ENCODE results near the gene DNAH14. TPM values are rescaled to one million over a fixed set of nuclear protein-coding genes. Genes with fewer than 3 reads are reported as not detected.

The DNAH14 gene
- total and polyA plus RNA-seq, 2 experiments from 2014 or later: 55.3 to 80.2 TPM

DNA sequence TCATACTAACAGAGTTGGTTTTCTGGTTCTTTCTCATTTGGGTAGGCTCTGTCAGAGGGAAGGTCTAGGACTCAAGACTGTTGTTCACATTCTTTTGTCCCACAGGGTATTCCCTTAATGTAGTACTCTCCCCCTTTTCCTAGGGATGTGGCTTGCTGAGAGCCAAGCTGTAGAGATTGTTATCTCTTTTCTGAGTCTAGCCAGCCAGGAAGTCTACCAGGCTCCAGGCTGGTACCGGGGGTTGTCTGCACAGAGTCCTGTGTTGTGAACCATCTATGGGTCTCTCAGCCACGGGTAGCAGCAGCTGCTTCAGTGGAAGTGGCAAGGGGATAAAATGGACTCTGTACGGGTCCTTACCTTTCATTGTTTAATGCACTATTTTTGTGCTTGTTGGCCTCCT, 272.0 kb downstream of the DNAH14 start:
- Histone ChIP-seq H3F3A (replicated peaks; ENCODE audit: low read depth) (no peaks in the 10 kb centered on the region), H4K20me1 (replicated peaks; ENCODE audit: insufficient read depth) (no peaks in the 10 kb centered on the region), H3K4me2 (no peak overlapping the region), H3K36me3 (ENCODE audit: insufficient read depth) (no peaks in the 10 kb centered on the region), H3K4me1 (ENCODE audit: insufficient read depth) (no peaks in the 10 kb centered on the region), H3K4me3 (no peak overlapping the region), H3K27me3 (ENCODE audit: insufficient read depth) (no peaks in the 10 kb centered on the region), H2AFZ (no peak overlapping the region), H3K9me2 (ENCODE audit: insufficient read depth) (no peaks in the 10 kb centered on the region; the same call in 1 of the 2 replicates), H3K79me2 (replicated peaks; ENCODE audit: insufficient read depth) (no peaks in the 10 kb centered on the region), H3K27ac (ENCODE audit: low read depth) (no peak overlapping the region)
- Mint-ChIP-seq H3K4me3 (no peak overlapping the region), H3K4me1 (no peaks in the 10 kb centered on the region), H3K9me3 (peaks cover 3% of the 10 kb centered on the region; the same call in 2 of the 3 replicates), H3K27ac (peak overlapping the region; percentile 38; the same call in 1 of the 2 replicates), H3K36me3 (ENCODE audit: low read depth) (no peaks in the 10 kb centered on the region; the same call in 2 of the 3 replicates), H3K27me3 (ENCODE audit: insufficient read depth, low read depth, poor library complexity) (no peaks in the 10 kb centered on the region)
- ATAC-seq: no peak
- DNase-seq (ENCODE audit: low spot score): no peak
- TF ChIP-seq STAT1 (IDR thresholded peaks at IDR 0.05; ENCODE audit: unreplicated experiment) (no peak), CREB1 (CRISPR knock-in tag; IDR thresholded peaks at IDR 0.05; ENCODE audit: low read depth) (no peak), EZH2 (IDR thresholded peaks at IDR 0.05; ENCODE audit: low read depth, unreplicated experiment) (no peak), EZH2phosphoT487 (IDR thresholded peaks at IDR 0.05; ENCODE audit: unreplicated experiment) (no peak), NANOG (IDR thresholded peaks at IDR 0.05; ENCODE audit: borderline replicate concordance) (no peak), ZNF114 (CRISPR knock-in tag; IDR thresholded peaks at IDR 0.05) (no peak)
- TF ChIP-seq, protein P1, sequence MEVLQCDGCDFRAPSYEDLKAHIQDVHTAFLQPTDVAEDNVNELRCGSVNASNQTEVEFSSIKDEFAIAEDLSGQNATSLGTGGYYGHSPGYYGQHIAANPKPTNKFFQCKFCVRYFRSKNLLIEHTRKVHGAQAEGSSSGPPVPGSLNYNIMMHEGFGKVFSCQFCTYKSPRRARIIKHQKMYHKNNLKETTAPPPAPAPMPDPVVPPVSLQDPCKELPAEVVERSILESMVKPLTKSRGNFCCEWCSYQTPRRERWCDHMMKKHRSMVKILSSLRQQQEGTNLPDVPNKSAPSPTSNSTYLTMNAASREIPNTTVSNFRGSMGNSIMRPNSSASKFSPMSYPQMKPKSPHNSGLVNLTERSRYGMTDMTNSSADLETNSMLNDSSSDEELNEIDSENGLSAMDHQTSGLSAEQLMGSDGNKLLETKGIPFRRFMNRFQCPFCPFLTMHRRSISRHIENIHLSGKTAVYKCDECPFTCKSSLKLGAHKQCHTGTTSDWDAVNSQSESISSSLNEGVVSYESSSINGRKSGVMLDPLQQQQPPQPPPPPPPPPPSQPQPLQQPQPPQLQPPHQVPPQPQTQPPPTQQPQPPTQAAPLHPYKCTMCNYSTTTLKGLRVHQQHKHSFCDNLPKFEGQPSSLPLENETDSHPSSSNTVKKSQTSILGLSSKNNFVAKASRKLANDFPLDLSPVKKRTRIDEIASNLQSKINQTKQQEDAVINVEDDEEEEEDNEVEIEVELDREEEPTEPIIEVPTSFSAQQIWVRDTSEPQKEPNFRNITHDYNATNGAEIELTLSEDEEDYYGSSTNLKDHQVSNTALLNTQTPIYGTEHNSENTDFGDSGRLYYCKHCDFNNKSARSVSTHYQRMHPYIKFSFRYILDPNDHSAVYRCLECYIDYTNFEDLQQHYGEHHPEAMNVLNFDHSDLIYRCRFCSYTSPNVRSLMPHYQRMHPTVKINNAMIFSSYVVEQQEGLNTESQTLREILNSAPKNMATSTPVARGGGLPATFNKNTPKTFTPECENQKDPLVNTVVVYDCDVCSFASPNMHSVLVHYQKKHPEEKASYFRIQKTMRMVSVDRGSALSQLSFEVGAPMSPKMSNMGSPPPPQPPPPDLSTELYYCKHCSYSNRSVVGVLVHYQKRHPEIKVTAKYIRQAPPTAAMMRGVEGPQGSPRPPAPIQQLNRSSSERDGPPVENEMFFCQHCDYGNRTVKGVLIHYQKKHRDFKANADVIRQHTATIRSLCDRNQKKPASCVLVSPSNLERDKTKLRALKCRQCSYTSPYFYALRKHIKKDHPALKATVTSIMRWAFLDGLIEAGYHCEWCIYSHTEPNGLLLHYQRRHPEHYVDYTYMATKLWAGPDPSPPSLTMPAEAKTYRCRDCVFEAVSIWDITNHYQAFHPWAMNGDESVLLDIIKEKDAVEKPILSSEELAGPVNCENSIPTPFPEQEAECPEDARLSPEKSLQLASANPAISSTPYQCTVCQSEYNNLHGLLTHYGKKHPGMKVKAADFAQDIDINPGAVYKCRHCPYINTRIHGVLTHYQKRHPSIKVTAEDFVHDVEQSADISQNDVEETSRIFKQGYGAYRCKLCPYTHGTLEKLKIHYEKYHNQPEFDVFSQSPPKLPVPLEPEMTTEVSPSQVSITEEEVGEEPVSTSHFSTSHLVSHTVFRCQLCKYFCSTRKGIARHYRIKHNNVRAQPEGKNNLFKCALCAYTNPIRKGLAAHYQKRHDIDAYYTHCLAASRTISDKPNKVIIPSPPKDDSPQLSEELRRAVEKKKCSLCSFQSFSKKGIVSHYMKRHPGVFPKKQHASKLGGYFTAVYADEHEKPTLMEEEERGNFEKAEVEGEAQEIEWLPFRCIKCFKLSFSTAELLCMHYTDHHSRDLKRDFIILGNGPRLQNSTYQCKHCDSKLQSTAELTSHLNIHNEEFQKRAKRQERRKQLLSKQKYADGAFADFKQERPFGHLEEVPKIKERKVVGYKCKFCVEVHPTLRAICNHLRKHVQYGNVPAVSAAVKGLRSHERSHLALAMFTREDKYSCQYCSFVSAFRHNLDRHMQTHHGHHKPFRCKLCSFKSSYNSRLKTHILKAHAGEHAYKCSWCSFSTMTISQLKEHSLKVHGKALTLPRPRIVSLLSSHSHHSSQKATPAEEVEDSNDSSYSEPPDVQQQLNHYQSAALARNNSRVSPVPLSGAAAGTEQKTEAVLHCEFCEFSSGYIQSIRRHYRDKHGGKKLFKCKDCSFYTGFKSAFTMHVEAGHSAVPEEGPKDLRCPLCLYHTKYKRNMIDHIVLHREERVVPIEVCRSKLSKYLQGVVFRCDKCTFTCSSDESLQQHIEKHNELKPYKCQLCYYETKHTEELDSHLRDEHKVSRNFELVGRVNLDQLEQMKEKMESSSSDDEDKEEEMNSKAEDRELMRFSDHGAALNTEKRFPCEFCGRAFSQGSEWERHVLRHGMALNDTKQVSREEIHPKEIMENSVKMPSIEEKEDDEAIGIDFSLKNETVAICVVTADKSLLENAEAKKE (CRISPR knock-in tag; IDR thresholded peaks at IDR 0.05): no peak
- TF ChIP-seq, protein P2, sequence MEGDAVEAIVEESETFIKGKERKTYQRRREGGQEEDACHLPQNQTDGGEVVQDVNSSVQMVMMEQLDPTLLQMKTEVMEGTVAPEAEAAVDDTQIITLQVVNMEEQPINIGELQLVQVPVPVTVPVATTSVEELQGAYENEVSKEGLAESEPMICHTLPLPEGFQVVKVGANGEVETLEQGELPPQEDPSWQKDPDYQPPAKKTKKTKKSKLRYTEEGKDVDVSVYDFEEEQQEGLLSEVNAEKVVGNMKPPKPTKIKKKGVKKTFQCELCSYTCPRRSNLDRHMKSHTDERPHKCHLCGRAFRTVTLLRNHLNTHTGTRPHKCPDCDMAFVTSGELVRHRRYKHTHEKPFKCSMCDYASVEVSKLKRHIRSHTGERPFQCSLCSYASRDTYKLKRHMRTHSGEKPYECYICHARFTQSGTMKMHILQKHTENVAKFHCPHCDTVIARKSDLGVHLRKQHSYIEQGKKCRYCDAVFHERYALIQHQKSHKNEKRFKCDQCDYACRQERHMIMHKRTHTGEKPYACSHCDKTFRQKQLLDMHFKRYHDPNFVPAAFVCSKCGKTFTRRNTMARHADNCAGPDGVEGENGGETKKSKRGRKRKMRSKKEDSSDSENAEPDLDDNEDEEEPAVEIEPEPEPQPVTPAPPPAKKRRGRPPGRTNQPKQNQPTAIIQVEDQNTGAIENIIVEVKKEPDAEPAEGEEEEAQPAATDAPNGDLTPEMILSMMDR (conservative IDR thresholded peaks at IDR 0.05; ENCODE audit: low read depth in 2 of 2): no peak
- TF ChIP-seq, protein P3, sequence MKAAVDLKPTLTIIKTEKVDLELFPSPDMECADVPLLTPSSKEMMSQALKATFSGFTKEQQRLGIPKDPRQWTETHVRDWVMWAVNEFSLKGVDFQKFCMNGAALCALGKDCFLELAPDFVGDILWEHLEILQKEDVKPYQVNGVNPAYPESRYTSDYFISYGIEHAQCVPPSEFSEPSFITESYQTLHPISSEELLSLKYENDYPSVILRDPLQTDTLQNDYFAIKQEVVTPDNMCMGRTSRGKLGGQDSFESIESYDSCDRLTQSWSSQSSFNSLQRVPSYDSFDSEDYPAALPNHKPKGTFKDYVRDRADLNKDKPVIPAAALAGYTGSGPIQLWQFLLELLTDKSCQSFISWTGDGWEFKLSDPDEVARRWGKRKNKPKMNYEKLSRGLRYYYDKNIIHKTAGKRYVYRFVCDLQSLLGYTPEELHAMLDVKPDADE (IDR thresholded peaks at IDR 0.05): no peak
- TF ChIP-seq, protein P4, sequence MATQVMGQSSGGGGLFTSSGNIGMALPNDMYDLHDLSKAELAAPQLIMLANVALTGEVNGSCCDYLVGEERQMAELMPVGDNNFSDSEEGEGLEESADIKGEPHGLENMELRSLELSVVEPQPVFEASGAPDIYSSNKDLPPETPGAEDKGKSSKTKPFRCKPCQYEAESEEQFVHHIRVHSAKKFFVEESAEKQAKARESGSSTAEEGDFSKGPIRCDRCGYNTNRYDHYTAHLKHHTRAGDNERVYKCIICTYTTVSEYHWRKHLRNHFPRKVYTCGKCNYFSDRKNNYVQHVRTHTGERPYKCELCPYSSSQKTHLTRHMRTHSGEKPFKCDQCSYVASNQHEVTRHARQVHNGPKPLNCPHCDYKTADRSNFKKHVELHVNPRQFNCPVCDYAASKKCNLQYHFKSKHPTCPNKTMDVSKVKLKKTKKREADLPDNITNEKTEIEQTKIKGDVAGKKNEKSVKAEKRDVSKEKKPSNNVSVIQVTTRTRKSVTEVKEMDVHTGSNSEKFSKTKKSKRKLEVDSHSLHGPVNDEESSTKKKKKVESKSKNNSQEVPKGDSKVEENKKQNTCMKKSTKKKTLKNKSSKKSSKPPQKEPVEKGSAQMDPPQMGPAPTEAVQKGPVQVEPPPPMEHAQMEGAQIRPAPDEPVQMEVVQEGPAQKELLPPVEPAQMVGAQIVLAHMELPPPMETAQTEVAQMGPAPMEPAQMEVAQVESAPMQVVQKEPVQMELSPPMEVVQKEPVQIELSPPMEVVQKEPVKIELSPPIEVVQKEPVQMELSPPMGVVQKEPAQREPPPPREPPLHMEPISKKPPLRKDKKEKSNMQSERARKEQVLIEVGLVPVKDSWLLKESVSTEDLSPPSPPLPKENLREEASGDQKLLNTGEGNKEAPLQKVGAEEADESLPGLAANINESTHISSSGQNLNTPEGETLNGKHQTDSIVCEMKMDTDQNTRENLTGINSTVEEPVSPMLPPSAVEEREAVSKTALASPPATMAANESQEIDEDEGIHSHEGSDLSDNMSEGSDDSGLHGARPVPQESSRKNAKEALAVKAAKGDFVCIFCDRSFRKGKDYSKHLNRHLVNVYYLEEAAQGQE (IDR thresholded peaks at IDR 0.05; ENCODE audit: unreplicated experiment): no peak

Data from GM23338 (cell line).